HepG2 (cell line): ENCODE data around the gene AMOTL2. TPM values are rescaled to one million over a fixed set of nuclear protein-coding genes. Genes with fewer than 3 reads are reported as not detected.

ENCODE experiments used
- ATAC-seq: fragments of 200-7000 bp; cut with Tn5 transposase; 3 replicates; pipeline ENCODE4 v1.9.1; 2020; ENCODE audit warnings: mild to moderate bottlenecking, moderate library complexity
- BruUV-seq: library from RNA; stranded (reverse); fragments of 400-500 nt; replicated peaks from 2 replicates; lab custom pipeline; 2021; lab: Mats Ljungman, UMichigan
- CTCF ChIA-PET: fragments of 300-600 bp; formaldehyde crosslinking; extraction: SDS; loops from one replicate; lab custom pipeline; 2021; ENCODE audit warnings: low total read pairs, inconsistent platforms, low intra/inter-chr PET ratio; lab: Yijun Ruan, JAX
- POLR2A ChIA-PET: fragments of 350-600 bp; sonication (Branson Sonifier 250); formaldehyde crosslinking; loops from one replicate; lab custom pipeline; 2020; ENCODE audit warnings: antibody characterized with exemption, inconsistent platforms; lab: Yijun Ruan, JAX
- DNase-seq: peaks from one replicate; pipeline ENCODE4 v3.0.0-alpha.2; 2015; ENCODE audit warnings: low spot score
- FAIRE-seq: peaks from 3 replicates; lab custom pipeline; 2011; peaks lifted over from hg19 to GRCh38; lab: Jason Lieb, UNC
- H2AFZ ChIP-seq: one replicate; pipeline ENCODE4 v1.6.1; 2011; ENCODE audit warnings: low read length, inconsistent platforms
- H3K27ac ChIP-seq: fragments of 300-600 bp; 3 replicates; pipeline ENCODE4 v1.8.0; 2011; ENCODE audit warnings: mixed run types, mild to moderate bottlenecking, mixed read lengths, low read length, inconsistent platforms; ENCODE audit not compliant: insufficient read depth; ENCODE audit errors: extremely low read length
- H3K27me3 ChIP-seq, 2 experiments: fragments of 200-600 bp in 1 of 2; 2 replicates in 1 of 2; 3 replicates in 1 of 2; pipeline versions ENCODE4 v1.6.0 to v1.8.0; 2011; ENCODE audit warnings: low read length in 2 of 2, mild to moderate bottlenecking in 2 of 2, moderate library complexity in 2 of 2, inconsistent platforms in 1 of 2; ENCODE audit not compliant: insufficient read depth in 2 of 2, control insufficient read depth in 1 of 2
- H3K36me3 ChIP-seq, 2 experiments: fragments of 200-600 bp in 1 of 2; replicated peaks in 1 of 2; 2 replicates in 1 of 2; 3 replicates in 1 of 2; pipeline versions ENCODE4 v1.5.1 to v1.8.0; 2011; ENCODE audit warnings: low read length in 2 of 2, inconsistent platforms in 1 of 2; ENCODE audit not compliant: insufficient read depth in 2 of 2, control insufficient read depth in 1 of 2
- H3K4me1 ChIP-seq: 2 replicates; pipeline ENCODE4 v1.5.1; 2012; ENCODE audit warnings: low read length, inconsistent platforms; ENCODE audit not compliant: insufficient read depth
- H3K4me2 ChIP-seq: 2 replicates; pipeline ENCODE4 v1.6.0; 2011; ENCODE audit warnings: low read depth, low read length, inconsistent platforms
- H3K4me3 ChIP-seq, 3 experiments: fragments of 200-600 bp in 1 of 3; sonication (generic), shearing (Covaris generic) in 1 of 3; replicated peaks in 1 of 3; 2 replicates each; pipeline ENCODE4 v1.5.1; 2011 to 2016; ENCODE audit warnings: low read length in 3 of 3, inconsistent platforms in 2 of 3, low read depth in 2 of 3, mild to moderate bottlenecking in 2 of 3, control low read depth in 1 of 3, mixed read lengths in 1 of 3; ENCODE audit not compliant: insufficient read depth in 1 of 3
- H3K79me2 ChIP-seq: one replicate; pipeline ENCODE4 v1.6.1; 2011; ENCODE audit warnings: low read length, inconsistent platforms; ENCODE audit not compliant: insufficient read depth
- H3K9ac ChIP-seq: 2 replicates; pipeline ENCODE4 v1.6.0; 2011; ENCODE audit warnings: mild to moderate bottlenecking, low read depth, low read length, inconsistent platforms; ENCODE audit not compliant: insufficient read depth
- H3K9me3 ChIP-seq: 2 replicates; pipeline ENCODE4 v1.5.1; 2012; ENCODE audit warnings: mild to moderate bottlenecking, low read length
- H4K20me1 ChIP-seq: 2 replicates; pipeline ENCODE4 v1.6.0; 2011; ENCODE audit warnings: inconsistent platforms, mild to moderate bottlenecking, low read length, moderate library complexity; ENCODE audit not compliant: insufficient read depth
- HHEX ChIP-seq: IDR thresholded peaks from 2 replicates; pipeline ENCODE4 v1.6.1; 2016; ENCODE audit warnings: control low read depth
- HOXA7 ChIP-seq: sonication (generic); formaldehyde crosslinking; IDR thresholded peaks from 2 replicates; pipeline ENCODE4 v1.8.1; 2022; ENCODE audit warnings: mild to moderate bottlenecking, missing genetic modification reagents, moderate library complexity
- KLF12 ChIP-seq: sonication (generic); formaldehyde crosslinking; IDR thresholded peaks from 2 replicates; pipeline ENCODE4 v1.4.0; 2020; ENCODE audit warnings: missing genetic modification reagents, borderline replicate concordance
- MXD4 ChIP-seq: IDR thresholded peaks from 2 replicates; pipeline ENCODE4 v1.6.1; 2016; ENCODE audit warnings: mild to moderate bottlenecking, missing biosample characterization, missing genetic modification reagents
- MYC ChIP-seq: sonication (generic); formaldehyde crosslinking; IDR thresholded peaks from 2 replicates; pipeline ENCODE4 v1.9.0; 2021; ENCODE audit warnings: missing genetic modification reagents, borderline replicate concordance
- SRY ChIP-seq: sonication (generic); formaldehyde crosslinking; IDR thresholded peaks from 2 replicates; pipeline ENCODE4 v1.8.0; 2022; ENCODE audit warnings: mild to moderate bottlenecking, missing genetic modification reagents
- ZNF496 ChIP-seq: sonication (generic); formaldehyde crosslinking; IDR thresholded peaks from 2 replicates; pipeline ENCODE4 v1.8.1; 2023; ENCODE audit warnings: mild to moderate bottlenecking, moderate library complexity, missing genetic modification reagents; ENCODE audit not compliant: insufficient replicate concordance
- ZNF501 ChIP-seq: sonication (generic); formaldehyde crosslinking; IDR thresholded peaks from 2 replicates; pipeline ENCODE4 v1.5.1; 2020; ENCODE audit warnings: mild to moderate bottlenecking, moderate library complexity, missing genetic modification reagents
- ZNF558 ChIP-seq: sonication (generic); formaldehyde crosslinking; IDR thresholded peaks from 2 replicates; pipeline ENCODE4 v1.9.0; 2022; ENCODE audit warnings: mild to moderate bottlenecking, missing genetic modification reagents, borderline replicate concordance
- ZNF737 ChIP-seq: sonication (generic); formaldehyde crosslinking; IDR thresholded peaks from 2 replicates; pipeline ENCODE4 v1.5.0; 2020; ENCODE audit warnings: missing genetic modification reagents, mild to moderate bottlenecking, borderline replicate concordance
- WGBS: methylation state at CpG from one replicate; pipeline ENCODE4 v1.1.6; 2017; ENCODE audit warnings: low lambda C conversion rate; 5-methylcytosine and 5-hydroxymethylcytosine counted together
- in situ Hi-C: cut with HindIII; loops from 2 replicates; pipeline ENCODE4 v1.10.0; 2017; ENCODE audit warnings: low pct_unique_long_range_greater_than_20kb; ENCODE audit not compliant: extremely low pct_ligation_motif_present
- intact Hi-C: fragments of 100-400 bp; cut with micrococcal nuclease; formaldehyde crosslinking; loops from one replicate; pipeline ENCODE4 v1.10.0; 2022; ENCODE audit not compliant: unreplicated experiment
- polyA plus RNA-seq, 8 experiments: library from polyadenylated mRNA; depleted of rRNA in 3 of 8; stranded (reverse) in 7 of 8; unstranded in 1 of 8; fragments of >200 nt; fragmentation: Illumina TruSeq in 4 of 8; extraction: Trizol in 4 of 8; gene quantifications; 2 replicates each; pipeline versions ENCODE4 v1.2.1 to v1.2.3, GENCODE V29; 2011 to 2016; ENCODE audit warnings: low read depth in 4 of 8, missing spikeins in 1 of 8, mixed read lengths in 1 of 8; ENCODE audit not compliant: insufficient read depth in 1 of 8
- total RNA-seq, 5 experiments: library from RNA; depleted of rRNA; stranded (reverse); fragments of >200 nt; fragmentation: Illumina TruSeq; extraction: Trizol; gene quantifications; 2 replicates each; pipeline ENCODE4 v1.2.3, GENCODE V29; 2016; ENCODE audit warnings: low read depth in 1 of 5
- TF ChIP-seq, protein P1 (sequence below): sonication (generic); formaldehyde crosslinking; IDR thresholded peaks from 2 replicates; pipeline ENCODE4 v1.4.0; 2020; ENCODE audit warnings: missing genetic modification reagents
- TF ChIP-seq, protein P2 (sequence below): IDR thresholded peaks from 2 replicates; pipeline ENCODE4 v1.6.1; 2016
- TF ChIP-seq, protein P3 (sequence below): sonication (generic); formaldehyde crosslinking; IDR thresholded peaks from 2 replicates; pipeline ENCODE4 v1.8.0; 2022; ENCODE audit warnings: missing genetic modification reagents, mild to moderate bottlenecking, moderate library complexity, borderline replicate concordance
- TF ChIP-seq, protein P4 (sequence below): sonication (generic); formaldehyde crosslinking; IDR thresholded peaks from 2 replicates; pipeline ENCODE4 v1.5.1; 2020; ENCODE audit warnings: missing genetic modification reagents, mild to moderate bottlenecking, borderline replicate concordance
- TF ChIP-seq, protein P5 (sequence below): IDR thresholded peaks from 2 replicates; pipeline ENCODE4 v1.6.1; 2016; ENCODE audit warnings: missing compliant biosample characterization, missing genetic modification reagents, borderline replicate concordance

Gene AMOTL2
- total and polyA plus RNA-seq, 2 of the 13 experiments (the other 11 are each of a cell fraction or from before 2014, with no cell fraction given), result 17.3 to 18.5 TPM

DNA sequence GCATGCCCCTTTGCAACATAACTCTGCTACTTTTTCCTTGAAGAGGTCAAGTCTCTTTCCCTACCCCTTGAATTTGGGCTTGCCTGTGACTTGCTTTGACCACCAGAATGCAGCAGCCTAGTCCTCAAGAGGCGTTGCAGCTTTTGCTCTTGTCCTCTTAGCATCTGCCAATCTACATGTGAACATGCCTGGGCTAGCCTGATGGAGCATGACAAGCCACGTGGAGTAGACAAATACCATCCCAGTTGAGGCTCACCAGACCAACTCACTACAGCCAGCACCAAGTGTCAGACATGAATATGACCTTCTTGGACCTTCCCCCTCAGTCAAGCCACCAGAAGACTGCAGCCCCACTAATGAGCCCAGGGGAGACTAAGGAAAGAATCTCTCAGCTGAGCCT, 32.9 kb downstream of the AMOTL2 start (continued):
- TF ChIP-seq, protein P1, sequence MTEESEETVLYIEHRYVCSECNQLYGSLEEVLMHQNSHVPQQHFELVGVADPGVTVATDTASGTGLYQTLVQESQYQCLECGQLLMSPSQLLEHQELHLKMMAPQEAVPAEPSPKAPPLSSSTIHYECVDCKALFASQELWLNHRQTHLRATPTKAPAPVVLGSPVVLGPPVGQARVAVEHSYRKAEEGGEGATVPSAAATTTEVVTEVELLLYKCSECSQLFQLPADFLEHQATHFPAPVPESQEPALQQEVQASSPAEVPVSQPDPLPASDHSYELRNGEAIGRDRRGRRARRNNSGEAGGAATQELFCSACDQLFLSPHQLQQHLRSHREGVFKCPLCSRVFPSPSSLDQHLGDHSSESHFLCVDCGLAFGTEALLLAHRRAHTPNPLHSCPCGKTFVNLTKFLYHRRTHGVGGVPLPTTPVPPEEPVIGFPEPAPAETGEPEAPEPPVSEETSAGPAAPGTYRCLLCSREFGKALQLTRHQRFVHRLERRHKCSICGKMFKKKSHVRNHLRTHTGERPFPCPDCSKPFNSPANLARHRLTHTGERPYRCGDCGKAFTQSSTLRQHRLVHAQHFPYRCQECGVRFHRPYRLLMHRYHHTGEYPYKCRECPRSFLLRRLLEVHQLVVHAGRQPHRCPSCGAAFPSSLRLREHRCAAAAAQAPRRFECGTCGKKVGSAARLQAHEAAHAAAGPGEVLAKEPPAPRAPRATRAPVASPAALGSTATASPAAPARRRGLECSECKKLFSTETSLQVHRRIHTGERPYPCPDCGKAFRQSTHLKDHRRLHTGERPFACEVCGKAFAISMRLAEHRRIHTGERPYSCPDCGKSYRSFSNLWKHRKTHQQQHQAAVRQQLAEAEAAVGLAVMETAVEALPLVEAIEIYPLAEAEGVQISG (CRISPR knock-in tag), result no peak
- TF ChIP-seq, protein P2, sequence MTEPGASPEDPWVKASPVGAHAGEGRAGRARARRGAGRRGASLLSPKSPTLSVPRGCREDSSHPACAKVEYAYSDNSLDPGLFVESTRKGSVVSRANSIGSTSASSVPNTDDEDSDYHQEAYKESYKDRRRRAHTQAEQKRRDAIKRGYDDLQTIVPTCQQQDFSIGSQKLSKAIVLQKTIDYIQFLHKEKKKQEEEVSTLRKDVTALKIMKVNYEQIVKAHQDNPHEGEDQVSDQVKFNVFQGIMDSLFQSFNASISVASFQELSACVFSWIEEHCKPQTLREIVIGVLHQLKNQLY (CRISPR knock-in tag), result no peak
- TF ChIP-seq, protein P3, sequence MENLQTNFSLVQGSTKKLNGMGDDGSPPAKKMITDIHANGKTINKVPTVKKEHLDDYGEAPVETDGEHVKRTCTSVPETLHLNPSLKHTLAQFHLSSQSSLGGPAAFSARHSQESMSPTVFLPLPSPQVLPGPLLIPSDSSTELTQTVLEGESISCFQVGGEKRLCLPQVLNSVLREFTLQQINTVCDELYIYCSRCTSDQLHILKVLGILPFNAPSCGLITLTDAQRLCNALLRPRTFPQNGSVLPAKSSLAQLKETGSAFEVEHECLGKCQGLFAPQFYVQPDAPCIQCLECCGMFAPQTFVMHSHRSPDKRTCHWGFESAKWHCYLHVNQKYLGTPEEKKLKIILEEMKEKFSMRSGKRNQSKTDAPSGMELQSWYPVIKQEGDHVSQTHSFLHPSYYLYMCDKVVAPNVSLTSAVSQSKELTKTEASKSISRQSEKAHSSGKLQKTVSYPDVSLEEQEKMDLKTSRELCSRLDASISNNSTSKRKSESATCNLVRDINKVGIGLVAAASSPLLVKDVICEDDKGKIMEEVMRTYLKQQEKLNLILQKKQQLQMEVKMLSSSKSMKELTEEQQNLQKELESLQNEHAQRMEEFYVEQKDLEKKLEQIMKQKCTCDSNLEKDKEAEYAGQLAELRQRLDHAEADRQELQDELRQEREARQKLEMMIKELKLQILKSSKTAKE (CRISPR knock-in tag), result no peak
- TF ChIP-seq, all 625 proteins: peak for 0

DNA sequence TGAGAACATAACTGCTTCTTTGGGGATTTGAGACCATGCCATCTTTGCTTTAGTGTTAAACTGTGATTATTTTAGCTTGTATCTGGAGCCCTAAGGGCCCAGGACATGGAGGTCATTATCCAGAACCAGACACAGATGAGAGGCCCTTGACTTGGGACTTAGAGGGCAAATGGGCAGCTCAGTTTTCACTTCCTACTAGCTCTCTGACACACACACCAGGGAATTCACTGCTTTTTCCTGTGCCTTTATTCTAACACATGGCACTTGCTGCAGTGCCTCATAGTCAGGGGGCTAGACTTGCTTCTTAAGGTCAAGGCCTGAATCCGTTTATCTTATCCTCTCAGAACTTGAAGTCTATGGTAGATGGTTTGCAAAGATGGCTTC, 33.3 kb downstream of the AMOTL2 start:
- no peak overlapping the region for H2AFZ ChIP-seq
- H3K27ac ChIP-seq, result no peak overlapping the region
- H3K9ac ChIP-seq, result no peak overlapping the region
- H3K79me2 ChIP-seq, result no peaks in the 10 kb centered on the region
- WGBS, result 50% methylated on average over 1 of the region's 1 CpG
- in situ Hi-C loops, result no loop called here
- no peaks in the 10 kb centered on the region for H3K27me3 ChIP-seq
- FAIRE-seq, result no peak
- intact Hi-C loops, result loop anchor here (2.0 kb wide), 1 partner anchor 14 kb away; no protein-coding TSS in a partner anchor
- no peaks in the 10 kb centered on the region for H3K36me3 ChIP-seq
- no peak for DNase-seq
- no peak for ATAC-seq
- ChIA-PET POLR2A (no interaction called here), CTCF (no interaction called here)
- H3K4me3 ChIP-seq, result no peak overlapping the region
- H3K4me1 ChIP-seq, result peaks cover 60% of the 10 kb centered on the region
- no TSS peak for BruUV-seq
- H3K4me2 ChIP-seq, result no peak overlapping the region
- no peaks in the 10 kb centered on the region for H3K9me3 ChIP-seq
- H4K20me1 ChIP-seq, result no peaks in the 10 kb centered on the region
- TF ChIP-seq HOXA7 (CRISPR knock-in tag) (no peak), ZNF501 (CRISPR knock-in tag) (no peak), ZNF496 (CRISPR knock-in tag) (no peak), ZNF558 (CRISPR knock-in tag) (no peak), MXD4 (CRISPR knock-in tag) (no peak), HHEX (no peak), ZNF737 (no peak), SRY (CRISPR knock-in tag) (no peak), KLF12 (no peak), MYC (CRISPR knock-in tag) (no peak)
- TF ChIP-seq, protein P4, sequence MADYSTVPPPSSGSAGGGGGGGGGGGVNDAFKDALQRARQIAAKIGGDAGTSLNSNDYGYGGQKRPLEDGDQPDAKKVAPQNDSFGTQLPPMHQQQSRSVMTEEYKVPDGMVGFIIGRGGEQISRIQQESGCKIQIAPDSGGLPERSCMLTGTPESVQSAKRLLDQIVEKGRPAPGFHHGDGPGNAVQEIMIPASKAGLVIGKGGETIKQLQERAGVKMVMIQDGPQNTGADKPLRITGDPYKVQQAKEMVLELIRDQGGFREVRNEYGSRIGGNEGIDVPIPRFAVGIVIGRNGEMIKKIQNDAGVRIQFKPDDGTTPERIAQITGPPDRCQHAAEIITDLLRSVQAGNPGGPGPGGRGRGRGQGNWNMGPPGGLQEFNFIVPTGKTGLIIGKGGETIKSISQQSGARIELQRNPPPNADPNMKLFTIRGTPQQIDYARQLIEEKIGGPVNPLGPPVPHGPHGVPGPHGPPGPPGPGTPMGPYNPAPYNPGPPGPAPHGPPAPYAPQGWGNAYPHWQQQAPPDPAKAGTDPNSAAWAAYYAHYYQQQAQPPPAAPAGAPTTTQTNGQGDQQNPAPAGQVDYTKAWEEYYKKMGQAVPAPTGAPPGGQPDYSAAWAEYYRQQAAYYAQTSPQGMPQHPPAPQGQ (CRISPR knock-in tag), result no peak
- TF ChIP-seq, protein P5, sequence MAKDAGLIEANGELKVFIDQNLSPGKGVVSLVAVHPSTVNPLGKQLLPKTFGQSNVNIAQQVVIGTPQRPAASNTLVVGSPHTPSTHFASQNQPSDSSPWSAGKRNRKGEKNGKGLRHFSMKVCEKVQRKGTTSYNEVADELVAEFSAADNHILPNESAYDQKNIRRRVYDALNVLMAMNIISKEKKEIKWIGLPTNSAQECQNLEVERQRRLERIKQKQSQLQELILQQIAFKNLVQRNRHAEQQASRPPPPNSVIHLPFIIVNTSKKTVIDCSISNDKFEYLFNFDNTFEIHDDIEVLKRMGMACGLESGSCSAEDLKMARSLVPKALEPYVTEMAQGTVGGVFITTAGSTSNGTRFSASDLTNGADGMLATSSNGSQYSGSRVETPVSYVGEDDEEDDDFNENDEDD (CRISPR knock-in tag), result no peak
